Measurements from ENCODE around the gene FBXL19. TPM values are rescaled to one million over a fixed set of nuclear protein-coding genes. Genes with fewer than 3 reads are reported as not detected.

FBXL19 gene
- total and polyA plus RNA-seq, 2 of the 13 experiments (the other 11 are each of a cell fraction or from before 2014, with no cell fraction given), result 6.0 to 13.7 TPM

GRCh38 chr16:30921748-30922419 is 1.5 kb upstream of the FBXL19 start (continued):
- TF ChIP-seq AHDC1 (CRISPR knock-in tag; IDR thresholded peaks at IDR 0.05; ENCODE audit: borderline replicate concordance), result no peak
- peak; percentile 15; the same call in 1 of the 2 replicates for TF ChIP-seq ZNF773 (CRISPR knock-in tag; IDR thresholded peaks at IDR 0.05; ENCODE audit: borderline replicate concordance)
- peak; percentile 70; the same call in 1 of the 2 replicates for TF ChIP-seq ZNF101 (CRISPR knock-in tag; IDR thresholded peaks at IDR 0.05; ENCODE audit: borderline replicate concordance, low read depth)
- no peak; the same call in 1 of the 2 replicates for TF ChIP-seq MYPOP (CRISPR knock-in tag; IDR thresholded peaks at IDR 0.05)
- TF ChIP-seq ZNF20 (CRISPR knock-in tag; IDR thresholded peaks at IDR 0.05), result no peak
- no peak for TF ChIP-seq ZNF800 (CRISPR knock-in tag; IDR thresholded peaks at IDR 0.05)
- peak; percentile 64; the same call in 1 of the 2 replicates for TF ChIP-seq ZNF691 (CRISPR knock-in tag; IDR thresholded peaks at IDR 0.05; ENCODE audit: borderline replicate concordance, low read depth)
- TF ChIP-seq FOSL2 (CRISPR knock-in tag; IDR thresholded peaks at IDR 0.05), result peak; percentile 23; the same call in 1 of the 2 replicates
- no peak for TF ChIP-seq ARNT2 (CRISPR knock-in tag; IDR thresholded peaks at IDR 0.05; ENCODE audit: low read depth)
- peak; percentile 85 for TF ChIP-seq PATZ1 (CRISPR knock-in tag; IDR thresholded peaks at IDR 0.05)
- TF ChIP-seq PHF8 (CRISPR knock-in tag; IDR thresholded peaks at IDR 0.05), result no peak
- no peak; the same call in 1 of the 2 replicates for TF ChIP-seq HIC2 (CRISPR knock-in tag; IDR thresholded peaks at IDR 0.05; ENCODE audit: low read depth)
- no peak for TF ChIP-seq LCORL (IDR thresholded peaks at IDR 0.05)
- no peak; the same call in 1 of the 2 replicates for TF ChIP-seq LCORL (CRISPR knock-in tag; IDR thresholded peaks at IDR 0.05)
- no peak for TF ChIP-seq ZNF335 (CRISPR knock-in tag; IDR thresholded peaks at IDR 0.05)

Measured in HepG2 (cell line).